Hepatocyte (in vitro differentiated cells): ENCODE measurements around the gene EXOC6.

Experiments used
- EZH2 ChIP-seq: fragments of 200-600 bp; sonication (generic); IDR thresholded peaks from 2 replicates; pipeline ENCODE4 v1.6.1; 2016; ENCODE audit warnings: antibody characterized with exemption, mild to moderate bottlenecking, borderline replicate concordance
- EZH2phosphoT487 ChIP-seq: fragments of 200-600 bp; sonication (generic); IDR thresholded peaks from one replicate; pipeline ENCODE4 v1.6.1; 2018; ENCODE audit warnings: antibody characterized with exemption, mild to moderate bottlenecking, low read depth, moderate library complexity; ENCODE audit not compliant: unreplicated experiment, severe bottlenecking

GRCh38 chr10:92967641-92968040 is 119.3 kb downstream of the EXOC6 start:
- TF ChIP-seq EZH2phosphoT487: no peak
- no peak for TF ChIP-seq EZH2
